ENCODE data around the gene ARGLU1.

GRCh38 chr13:106555631-106556328 lies 12.2 kb downstream of the ARGLU1 start:
- TF ChIP-seq CTCF (conservative IDR thresholded peaks at IDR 0.05; ENCODE audit: low read depth, low read length) (no peak), EZH2 (IDR thresholded peaks at IDR 0.05; ENCODE audit: low read length, unreplicated experiment) (no peak), EZH2phosphoT487 (IDR thresholded peaks at IDR 0.05; ENCODE audit: borderline replicate concordance, low read length) (no peak)

Data from PC-3 (cell line).